LNCaP clone FGC (cell line): ENCODE data around the gene MAEA.

Experiments
- DNase-seq: peaks from one replicate; pipeline ENCODE4 v3.0.0-alpha.2; 2011; ENCODE audit warnings: low read depth
- H3K4me3 ChIP-seq: 2 replicates; pipeline ENCODE4 v1.5.1; 2011; ENCODE audit warnings: mild to moderate bottlenecking, low read depth, low read length, control low read depth
- TF ChIP-seq, protein P1 (sequence below): IDR thresholded peaks from 2 replicates; pipeline ENCODE4 v1.5.1; 2012; ENCODE audit warnings: mild to moderate bottlenecking; ENCODE audit not compliant: control insufficient read depth, insufficient read depth; ENCODE audit errors: extremely low read depth

Gene MAEA

DNA sequence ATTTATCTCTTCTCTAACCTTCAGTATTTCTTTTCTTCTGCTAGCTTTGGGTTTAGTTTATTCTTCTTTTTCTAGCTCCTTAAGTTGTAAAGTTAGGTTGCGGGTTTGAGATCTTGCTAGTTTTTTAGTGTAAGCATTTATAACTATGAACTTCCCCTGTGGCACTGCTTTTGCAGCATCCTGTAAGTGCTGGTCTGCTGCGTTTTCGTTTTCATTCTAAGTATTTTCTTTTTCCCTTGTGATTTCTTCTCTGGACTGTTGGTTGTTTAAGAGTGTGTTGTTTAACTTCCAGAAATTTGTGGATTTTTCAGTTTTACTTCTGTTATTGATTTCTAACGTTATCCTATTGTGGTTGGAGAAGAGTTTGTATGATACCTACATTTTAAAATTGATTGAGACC lies 29.7 kb upstream of the MAEA start:
- TF ChIP-seq, protein P1, sequence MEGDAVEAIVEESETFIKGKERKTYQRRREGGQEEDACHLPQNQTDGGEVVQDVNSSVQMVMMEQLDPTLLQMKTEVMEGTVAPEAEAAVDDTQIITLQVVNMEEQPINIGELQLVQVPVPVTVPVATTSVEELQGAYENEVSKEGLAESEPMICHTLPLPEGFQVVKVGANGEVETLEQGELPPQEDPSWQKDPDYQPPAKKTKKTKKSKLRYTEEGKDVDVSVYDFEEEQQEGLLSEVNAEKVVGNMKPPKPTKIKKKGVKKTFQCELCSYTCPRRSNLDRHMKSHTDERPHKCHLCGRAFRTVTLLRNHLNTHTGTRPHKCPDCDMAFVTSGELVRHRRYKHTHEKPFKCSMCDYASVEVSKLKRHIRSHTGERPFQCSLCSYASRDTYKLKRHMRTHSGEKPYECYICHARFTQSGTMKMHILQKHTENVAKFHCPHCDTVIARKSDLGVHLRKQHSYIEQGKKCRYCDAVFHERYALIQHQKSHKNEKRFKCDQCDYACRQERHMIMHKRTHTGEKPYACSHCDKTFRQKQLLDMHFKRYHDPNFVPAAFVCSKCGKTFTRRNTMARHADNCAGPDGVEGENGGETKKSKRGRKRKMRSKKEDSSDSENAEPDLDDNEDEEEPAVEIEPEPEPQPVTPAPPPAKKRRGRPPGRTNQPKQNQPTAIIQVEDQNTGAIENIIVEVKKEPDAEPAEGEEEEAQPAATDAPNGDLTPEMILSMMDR = no peak
- H3K4me3 ChIP-seq = no peak overlapping the region
- DNase-seq = no peak

DNA sequence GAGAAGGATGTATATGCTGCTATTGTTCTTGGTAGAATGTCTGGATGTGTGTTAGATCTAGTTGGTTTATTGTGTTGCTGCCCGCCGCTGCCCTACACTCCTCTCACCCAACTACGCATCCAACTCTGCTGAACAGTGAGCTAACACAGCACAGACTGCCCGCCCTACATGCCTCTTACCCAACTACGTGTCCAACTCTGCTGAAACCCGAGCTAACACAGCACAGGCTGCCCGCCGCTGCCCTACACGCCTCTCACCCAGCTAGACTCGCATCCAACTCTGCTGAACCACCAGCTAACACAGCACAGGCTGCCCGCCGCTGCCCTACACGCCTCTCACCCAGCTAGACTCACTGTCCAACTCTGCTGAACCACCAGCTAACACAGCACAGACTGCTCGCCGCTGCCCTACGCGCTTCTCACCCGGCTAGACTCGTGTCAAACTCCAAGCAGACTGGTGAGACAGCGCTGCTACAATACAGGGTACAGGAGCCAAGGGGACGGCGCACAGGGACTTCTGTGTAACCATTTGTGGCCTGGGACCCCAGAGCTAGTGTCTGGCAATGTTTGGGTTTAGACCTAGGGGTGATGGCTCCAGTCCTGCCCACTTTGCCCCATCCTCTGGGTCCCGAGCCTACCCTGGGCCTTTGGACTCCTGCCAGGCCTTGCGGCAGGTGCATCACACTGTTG lies 29.1 kb upstream of the MAEA start:
- no peak for DNase-seq
- TF ChIP-seq, protein P1 = no peak

DNA sequence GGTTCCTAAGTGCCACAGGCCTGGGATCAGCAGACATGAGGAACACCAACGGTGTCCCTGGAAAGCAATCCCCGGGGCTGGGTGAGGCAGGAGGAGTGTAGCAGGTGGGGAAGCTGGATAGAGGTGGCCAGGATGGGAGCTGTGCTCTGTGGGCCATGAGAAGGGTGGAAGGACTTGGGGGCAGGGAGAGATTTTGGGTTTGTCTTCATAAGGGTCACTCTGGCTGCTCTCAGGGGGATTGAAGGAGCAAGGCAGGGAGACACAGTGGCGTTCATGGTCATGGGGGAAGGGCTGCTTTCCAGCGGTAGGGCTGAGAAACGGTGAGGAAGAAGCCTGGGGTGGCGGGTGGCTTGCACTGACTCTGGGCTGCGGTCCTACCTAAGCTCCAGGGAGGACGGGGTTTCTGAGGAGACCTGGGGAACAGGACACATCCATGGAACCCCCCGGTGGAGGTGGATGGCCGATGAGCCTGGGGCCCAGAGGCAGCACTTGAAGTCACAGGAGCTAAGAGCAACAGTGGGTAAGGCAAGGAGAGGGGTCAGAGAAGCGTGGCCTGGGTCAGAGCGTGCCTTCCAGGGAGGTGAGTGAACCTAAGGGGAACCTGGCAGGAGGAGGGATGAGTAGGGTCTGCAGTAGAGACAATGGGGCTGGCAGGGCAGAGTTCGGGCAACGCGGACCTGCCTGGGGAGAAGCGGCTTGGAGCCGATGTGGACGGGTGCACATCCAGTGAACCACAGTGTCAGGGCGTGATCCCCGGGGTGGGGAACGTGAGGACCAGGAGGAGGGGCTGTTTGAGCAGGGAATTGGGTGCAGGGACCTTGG lies 28.4 kb upstream of the MAEA start:
- no peak for DNase-seq
- TF ChIP-seq, protein P1 = no peak
- H3K4me3 ChIP-seq = no peak overlapping the region

More for the DNA sequence above, 29.1 kb upstream of the MAEA start:
- H3K4me3 ChIP-seq = no peak overlapping the region

DNA sequence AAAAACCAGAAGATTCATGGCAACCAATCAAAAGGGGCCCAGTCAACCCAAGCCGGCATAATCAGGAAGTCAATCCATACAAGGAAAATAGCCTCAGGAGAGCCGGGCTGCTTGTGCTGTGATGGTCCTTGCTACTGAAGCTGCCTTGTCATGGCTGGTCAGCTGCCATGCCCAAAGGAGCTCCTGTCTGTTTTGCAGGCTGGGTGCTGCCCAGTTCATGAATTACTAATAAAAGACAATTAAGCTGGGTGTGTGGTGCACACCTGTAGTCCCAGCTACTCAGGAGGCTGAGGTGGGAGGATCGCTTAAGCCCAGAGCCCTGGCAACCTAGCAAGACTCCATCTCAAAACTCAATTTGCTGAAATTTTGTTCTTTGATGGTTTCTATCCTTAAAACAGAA lies 24.7 kb upstream of the MAEA start:
- DNase-seq = no peak
- H3K4me3 ChIP-seq = no peak overlapping the region
- TF ChIP-seq, protein P1 = no peak

DNA sequence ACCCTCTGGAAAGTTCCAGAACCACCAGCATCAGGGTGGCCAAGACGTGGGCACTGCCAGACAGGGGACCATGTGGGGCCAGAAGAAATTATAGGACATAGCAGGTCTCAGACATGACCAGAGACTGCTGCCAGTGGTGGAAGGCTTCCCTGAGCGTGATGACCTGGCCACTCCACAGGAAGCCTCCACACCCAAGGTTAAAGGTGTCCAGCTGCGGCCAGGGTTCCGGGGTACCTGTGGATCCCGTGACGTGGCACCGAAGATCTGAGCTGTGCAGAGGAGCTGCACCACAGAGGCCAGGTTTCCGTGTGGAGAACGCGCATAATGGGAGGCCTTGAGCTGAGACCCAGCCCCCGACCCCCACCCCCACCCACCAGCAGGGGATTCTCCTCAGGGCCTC lies 24.3 kb upstream of the MAEA start:
- DNase-seq = no peak
- TF ChIP-seq, protein P1 = no peak
- no peak overlapping the region for H3K4me3 ChIP-seq

DNA sequence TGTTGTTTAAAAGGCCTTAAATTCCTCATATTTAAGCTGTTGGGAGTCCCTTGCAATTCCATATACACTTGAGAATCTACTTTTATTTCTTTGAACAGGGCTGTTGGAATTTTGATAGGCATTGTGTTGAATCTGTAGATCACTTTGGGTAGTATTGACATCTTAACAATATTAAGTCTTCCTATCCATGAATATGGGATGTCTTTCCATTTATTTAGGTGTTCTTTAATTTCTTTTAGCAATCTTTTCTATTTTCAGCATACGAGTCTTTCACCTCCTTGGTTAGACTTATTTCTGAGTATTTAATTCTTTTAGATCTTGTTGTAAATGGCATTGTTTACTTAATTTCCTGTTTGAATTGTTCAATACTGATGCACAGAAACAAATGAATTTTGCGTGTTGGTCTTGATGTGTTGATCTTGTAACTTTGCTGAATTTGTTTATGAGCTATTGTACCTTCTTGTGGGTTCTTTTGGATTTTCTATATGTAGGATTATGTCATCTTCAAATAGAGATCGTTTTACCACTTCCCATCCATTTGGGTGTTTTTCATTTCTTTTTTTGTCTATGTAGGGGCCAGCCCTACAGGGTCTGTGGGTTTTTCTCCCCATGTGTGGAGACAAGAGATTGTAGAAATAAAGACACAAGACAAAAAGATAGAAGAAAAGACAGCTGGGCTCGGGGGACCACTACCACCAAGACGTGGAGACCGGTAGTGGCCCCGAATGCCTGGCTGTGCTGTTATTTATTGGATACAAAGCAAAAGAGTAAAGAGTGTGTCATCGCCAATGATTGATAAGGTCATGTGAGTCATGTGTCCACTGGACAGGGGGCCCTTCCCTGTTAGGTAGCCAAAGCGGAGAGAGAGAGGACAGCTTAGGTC lies 22.6 kb upstream of the MAEA start:
- TF ChIP-seq, protein P1 = no peak
- no peak overlapping the region for H3K4me3 ChIP-seq
- DNase-seq = no peak
